C4-2B (cell line): ENCODE results near the gene MESD.

ENCODE experiments used
- CTCF ChIP-seq: fragments of 450-650 bp; conservative IDR thresholded peaks from 2 replicates; pipeline ENCODE4 v1.5.1; 2017; ENCODE audit warnings: mild to moderate bottlenecking
- ZFX ChIP-seq: fragments of 450-650 bp; IDR thresholded peaks from 2 replicates; pipeline ENCODE4 v1.6.1; 2017

GRCh38 chr15:80972276-80972675 is 17.3 kb downstream of the MESD start:
- TF ChIP-seq CTCF (no peak), ZFX (no peak)
